OCI-LY3 (cell line): ENCODE measurements around the gene LYPD5.

Experiments used
- EZH2phosphoT487 ChIP-seq: fragments of 200-600 bp; shearing (Covaris generic); IDR thresholded peaks from 2 replicates; pipeline ENCODE4 v1.6.1; 2018; ENCODE audit warnings: antibody characterized with exemption, mixed run types, low read depth
- TF ChIP-seq, protein P1 (sequence below): fragments of 200-600, 300-600 bp; sonication (generic); IDR thresholded peaks from 2 replicates; pipeline ENCODE4 v1.5.1; 2014; ENCODE audit warnings: antibody characterized with exemption, low read length, low read depth

DNA sequence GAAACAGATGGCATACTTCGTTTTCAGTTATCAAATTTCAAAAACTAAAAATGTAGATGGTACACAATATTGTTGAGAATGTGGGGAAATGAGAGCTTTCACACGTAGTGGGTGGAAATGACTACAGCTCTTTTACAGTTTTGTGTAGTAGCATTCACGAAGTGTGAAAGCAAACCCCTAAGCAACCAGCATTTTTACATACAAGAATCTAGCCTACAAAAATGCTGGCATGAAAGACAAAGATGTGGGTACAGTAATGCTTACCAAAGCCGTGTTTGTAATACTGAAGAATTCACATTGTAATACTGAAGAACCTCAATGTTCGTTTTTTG is 18.6 kb upstream of the LYPD5 start:
- TF ChIP-seq, protein P1, sequence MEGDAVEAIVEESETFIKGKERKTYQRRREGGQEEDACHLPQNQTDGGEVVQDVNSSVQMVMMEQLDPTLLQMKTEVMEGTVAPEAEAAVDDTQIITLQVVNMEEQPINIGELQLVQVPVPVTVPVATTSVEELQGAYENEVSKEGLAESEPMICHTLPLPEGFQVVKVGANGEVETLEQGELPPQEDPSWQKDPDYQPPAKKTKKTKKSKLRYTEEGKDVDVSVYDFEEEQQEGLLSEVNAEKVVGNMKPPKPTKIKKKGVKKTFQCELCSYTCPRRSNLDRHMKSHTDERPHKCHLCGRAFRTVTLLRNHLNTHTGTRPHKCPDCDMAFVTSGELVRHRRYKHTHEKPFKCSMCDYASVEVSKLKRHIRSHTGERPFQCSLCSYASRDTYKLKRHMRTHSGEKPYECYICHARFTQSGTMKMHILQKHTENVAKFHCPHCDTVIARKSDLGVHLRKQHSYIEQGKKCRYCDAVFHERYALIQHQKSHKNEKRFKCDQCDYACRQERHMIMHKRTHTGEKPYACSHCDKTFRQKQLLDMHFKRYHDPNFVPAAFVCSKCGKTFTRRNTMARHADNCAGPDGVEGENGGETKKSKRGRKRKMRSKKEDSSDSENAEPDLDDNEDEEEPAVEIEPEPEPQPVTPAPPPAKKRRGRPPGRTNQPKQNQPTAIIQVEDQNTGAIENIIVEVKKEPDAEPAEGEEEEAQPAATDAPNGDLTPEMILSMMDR, result no peak
- TF ChIP-seq EZH2phosphoT487, result no peak
